Posterior vena cava (tissue), 2 donors: Measurements from ENCODE around the gene PLXDC2. TPM values are rescaled to one million over a fixed set of nuclear protein-coding genes. Genes with fewer than 3 reads are reported as not detected.
A peak's percentile ranks its signal among the peaks of the same experiment; 100 is the strongest.
"Not testable (repeated sequence)": the region's sequence is repeated elsewhere in the genome, so short reads cannot be mapped to it uniquely, and the experiment has no call there.

Source experiments
- DNase-seq: peaks from one replicate; pipeline ENCODE4 v3.0.0-alpha.2; 2020; ENCODE audit warnings: low spot score
- intact Hi-C, 2 donors: fragments of 100-400 bp; cut with DNase I; formaldehyde crosslinking; loops; one replicate each; pipeline versions ENCODE4 v1.14.1 to v1.14.2; 2022 to 2023
- total RNA-seq, 2 donors: library from RNA; stranded (reverse); fragmentation: NEBNext Ultra II Directional; extraction: Animal tissue kit (Norgen Biotek cat#: 25700); gene quantifications; one replicate each; pipeline ENCODE4 v1.2.1, GENCODE V29; 2021
- donor health status: DM: yes; HTN: yes; CAD: no.
- donor health status: DM: yes; HTN: yes; CAD: no.

Gene PLXDC2
- total RNA-seq, 2 donors from 2014 or later = 79.3 to 101 TPM

DNA sequence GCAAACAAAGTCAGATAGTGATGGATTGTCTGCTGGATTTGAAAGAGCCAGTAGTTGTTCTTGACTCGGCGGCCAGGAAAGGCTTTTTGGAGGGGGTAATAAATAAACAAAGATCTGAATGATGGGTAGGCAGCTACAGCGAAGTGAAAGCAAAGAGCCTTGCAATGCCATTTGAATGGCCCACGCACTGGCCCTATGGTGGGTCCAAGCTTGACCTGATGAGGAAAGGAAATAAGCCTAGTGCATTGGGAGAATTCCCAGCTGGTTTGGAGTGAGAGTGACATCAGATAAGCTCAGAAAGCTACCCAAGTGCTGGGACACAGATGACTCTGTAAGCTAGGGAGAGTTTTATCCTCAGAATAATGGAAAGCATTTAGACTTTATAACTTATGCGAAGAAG lies 365.2 kb downstream of the PLXDC2 start:
- DNase-seq = no peak
- intact Hi-C loops = no loop called here

DNA sequence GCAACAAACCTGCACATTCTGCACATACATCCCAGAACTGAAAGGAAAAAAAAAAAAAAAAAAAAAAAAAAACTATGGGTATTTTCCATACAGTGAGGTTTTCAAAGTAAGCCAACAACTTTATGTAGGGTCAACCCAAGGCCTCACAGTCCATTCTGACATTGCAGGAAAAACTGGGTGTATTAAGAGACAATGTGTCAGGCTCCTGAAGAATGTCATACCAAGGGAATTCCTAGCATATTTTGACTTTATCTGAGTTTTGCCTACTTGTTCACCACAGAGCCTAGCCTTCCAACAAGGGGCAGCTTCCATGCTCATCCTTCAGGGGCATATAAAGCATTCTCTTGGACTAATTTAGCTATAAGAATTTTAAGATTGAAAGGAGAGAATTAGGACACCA lies 368.9 kb downstream of the PLXDC2 start:
- intact Hi-C loops = no loop called here
- no peak for DNase-seq

DNA sequence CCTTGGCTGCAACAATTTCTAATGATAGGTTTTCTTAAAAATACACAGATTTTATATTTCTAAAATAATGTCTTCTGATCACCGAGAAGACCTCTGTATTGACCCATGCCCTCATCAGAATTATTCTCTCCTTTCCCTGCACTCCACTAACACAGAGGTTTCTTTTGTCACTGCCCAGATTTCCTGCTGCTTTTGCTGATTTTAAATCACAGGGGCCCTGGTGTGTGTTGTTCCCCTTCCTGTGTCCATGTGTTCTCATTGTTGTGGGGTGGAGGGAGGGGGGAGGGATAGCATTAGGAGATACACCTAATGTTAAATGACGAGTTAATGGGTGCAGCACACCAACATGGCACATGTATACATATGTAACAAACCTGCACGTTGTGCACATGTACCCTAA lies 375.2 kb downstream of the PLXDC2 start:
- DNase-seq, intact Hi-C loops: not testable (repeated sequence)

DNA sequence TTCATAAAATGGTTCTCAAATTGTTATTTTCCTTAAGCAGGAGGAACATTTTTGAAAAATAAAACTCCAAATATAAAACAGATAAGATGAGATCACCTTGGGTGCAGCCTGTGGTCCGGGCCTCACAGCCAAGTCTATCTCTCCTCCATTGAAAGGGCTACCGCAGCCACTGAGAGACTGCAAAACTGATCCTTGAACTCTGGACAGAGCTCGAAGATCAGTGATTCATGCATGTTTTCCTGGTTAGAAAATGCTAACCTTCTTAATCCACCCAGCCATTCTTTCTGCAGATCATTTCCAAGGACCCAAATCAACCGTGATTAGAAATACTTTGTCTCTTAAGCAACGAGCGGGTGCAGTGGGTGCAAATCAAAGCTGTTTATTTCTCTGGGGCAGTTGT lies 378.8 kb downstream of the PLXDC2 start:
- intact Hi-C loops = no loop called here
- peak; percentile 66 for DNase-seq

DNA sequence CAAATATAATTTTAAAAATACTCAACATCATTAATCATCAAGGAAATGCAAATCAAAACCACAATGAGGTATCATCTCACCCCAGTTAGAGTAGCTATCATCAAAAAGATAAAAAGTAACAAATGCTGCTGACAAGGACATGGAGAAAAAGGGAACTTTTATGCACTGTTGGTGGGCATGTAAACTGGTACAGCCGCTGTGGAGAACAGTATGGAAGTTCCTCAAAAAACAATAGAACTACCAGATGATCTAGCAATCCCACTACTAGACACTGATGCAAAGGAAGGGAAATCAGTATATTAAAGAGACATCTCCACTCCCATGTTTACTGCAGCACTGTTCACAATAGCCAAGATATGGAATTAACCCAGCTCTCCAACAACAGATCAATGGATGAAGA lies 384.5 kb downstream of the PLXDC2 start:
- DNase-seq = no peak
- intact Hi-C loops = no loop called here

DNA sequence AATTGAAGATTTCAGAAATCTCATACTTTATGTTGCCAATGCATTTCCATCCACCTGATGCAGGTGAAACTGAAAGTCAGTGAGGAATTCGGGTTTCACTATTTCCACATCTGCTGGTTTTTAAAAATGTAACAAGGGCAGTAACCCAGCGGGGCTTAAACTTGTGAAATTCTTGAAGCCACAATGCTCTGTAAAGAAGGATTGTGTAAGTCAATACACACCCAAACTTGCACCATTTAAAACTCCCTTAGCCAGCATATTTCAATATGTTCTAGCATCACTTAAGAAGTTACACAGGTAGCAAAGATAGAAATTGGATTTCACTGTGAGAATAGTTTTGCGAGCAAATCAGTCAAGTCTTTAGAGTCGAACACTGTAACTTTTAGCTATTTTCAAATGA lies 386.1 kb downstream of the PLXDC2 start:
- intact Hi-C loops = no loop called here
- DNase-seq = no peak

DNA sequence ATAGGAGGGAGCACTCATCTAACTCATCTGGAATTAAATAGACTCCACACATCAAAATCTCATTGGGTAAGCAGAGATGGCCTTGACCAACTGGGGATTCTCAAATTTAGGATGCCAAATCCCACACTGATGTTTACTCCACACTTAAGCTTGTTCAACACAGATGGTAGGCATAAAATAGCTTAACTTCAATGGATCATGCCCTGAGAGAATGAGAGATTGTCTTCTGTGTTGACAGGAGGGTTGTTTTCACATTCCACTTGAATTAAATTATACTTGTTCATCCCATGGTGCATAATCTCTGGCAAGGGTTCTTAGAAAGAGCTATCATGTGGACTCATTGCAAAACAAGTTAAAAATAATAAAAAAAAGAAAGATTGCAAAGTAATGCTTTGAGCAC lies 391.4 kb downstream of the PLXDC2 start:
- intact Hi-C loops = no loop called here
- DNase-seq = no peak

DNA sequence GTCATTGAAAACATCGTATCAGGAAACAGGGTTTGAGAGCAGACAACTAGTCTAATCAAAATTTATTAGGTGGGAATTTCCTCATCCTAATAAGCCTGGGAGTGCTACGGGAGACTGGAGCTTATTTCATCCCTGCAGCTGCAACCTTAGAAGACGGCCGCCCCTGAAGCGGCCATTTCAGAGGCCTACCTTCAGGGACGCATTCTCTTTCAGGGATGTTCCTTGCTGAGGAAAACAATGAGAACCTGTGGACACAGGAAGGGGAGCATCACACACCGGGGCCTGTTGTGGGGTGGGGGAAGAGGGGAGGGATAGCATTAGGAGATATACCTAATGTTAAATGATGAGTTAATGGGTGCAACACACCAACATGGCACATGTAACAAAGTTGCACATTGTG lies 392.9 kb downstream of the PLXDC2 start:
- intact Hi-C loops, DNase-seq: not testable (repeated sequence)

DNA sequence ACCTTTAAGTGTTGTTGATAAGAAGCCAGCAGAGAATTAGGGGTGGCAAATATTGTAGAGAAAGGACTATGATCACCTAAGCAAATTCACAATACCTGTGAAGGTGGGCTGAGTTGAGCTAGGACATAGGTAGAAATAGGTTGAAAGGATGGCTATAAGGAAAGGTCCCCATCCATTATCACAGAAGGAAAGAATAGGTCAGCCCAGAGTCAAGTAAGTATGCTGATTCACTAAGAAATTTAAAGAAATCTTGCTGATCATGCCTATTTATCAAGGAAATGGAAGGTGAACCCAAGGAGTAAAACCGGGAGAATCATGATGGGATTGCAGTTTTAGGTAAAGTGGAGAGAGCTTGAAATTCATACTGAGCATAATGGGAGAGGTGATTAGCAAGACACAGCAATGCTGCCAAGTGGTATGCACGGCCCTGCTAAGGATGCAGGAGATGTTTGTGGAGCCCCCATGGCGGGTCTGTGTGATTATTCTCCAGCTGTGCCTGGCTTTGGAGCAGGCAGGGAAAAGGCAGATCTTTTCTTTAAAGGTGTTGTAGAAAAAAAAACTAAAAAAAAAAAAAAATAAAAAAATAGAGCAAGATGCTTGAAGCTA lies 399.4 kb downstream of the PLXDC2 start:
- intact Hi-C loops = no loop called here
- DNase-seq = no peak

DNA sequence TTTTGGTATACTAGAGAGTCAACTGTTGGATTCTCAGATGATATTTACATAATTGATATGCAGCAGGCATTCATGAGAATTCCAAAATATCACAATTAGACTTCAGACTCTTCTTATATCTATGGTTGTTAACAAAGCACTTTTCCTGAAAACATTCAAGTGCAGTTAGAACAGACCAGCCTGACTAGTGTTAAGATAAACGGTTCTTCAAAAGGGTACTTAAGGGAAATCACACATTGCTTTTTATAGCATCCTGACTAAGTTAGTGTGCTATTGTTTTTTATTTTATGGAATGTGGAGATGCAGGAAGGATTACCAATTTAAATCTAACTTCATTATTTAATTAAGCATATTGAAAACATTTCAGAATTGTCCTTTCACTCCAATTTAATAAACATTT lies 405.1 kb downstream of the PLXDC2 start:
- DNase-seq = no peak
- intact Hi-C loops = no loop called here

DNA sequence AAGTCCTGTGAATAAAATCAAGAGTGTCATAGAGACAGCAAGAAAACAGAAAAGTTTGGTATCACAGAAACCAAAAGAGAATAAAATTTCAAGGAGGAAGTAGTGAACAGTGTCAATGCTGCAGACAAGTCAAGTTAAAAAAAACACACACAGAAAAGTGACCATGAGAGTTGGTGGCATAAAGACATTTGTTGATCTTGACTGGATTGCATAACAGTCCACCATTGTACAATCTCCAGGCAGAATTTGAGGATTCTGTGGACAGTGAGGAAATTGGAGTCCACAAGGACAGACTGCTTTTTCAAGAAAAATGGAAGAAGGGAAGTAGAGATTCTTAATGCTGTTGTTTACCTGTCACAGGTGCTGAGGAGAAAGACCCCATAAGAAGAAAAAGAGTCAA lies 412.5 kb downstream of the PLXDC2 start:
- no peak for DNase-seq
- intact Hi-C loops = no loop called here

DNA sequence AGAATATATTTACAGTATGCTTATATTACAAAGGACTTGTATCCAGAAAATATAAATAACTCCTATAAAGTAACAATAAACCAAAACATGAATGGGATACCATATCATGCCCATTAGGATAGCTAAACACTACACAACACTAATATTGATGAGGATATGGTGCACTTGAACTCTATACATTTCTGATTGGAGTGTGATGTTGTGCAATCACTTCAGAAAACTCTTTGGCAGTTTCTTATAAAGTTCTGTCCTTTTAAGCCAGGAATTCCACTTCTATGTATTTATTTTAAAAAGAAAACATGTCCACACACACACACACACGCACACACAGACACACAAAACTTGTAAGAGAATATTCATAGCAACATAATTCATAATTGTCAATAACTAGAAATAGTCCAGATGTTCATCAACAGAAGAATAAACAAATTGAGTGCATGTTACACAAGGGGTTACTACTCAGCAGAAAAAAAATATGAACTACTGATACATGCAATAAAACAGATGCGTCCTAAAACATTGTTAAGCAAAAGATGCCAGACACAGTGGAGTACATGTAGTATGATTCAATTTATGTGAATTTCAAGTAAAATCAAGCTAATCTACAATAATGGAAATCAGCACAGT lies 416.0 kb downstream of the PLXDC2 start:
- DNase-seq = no peak

DNA sequence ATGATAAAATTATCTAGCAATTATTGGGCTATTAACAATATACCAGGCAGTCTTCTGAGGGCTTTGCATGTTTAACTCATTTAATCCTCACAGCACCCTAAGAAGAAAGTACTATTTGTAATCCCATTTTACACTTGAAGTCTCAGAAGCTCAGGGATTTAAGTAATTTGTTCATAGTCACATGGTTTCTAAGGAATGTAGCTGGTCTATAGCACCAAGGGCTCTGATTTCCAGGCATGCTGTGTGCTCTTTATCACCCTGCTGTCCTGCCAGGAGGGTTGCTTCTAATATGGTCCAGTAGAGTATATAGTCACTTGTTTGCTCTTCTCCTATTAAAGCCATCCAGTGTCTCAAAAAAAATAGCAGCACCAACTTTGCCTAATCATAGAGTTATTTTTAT lies 417.2 kb downstream of the PLXDC2 start:
- intact Hi-C loops = no loop called here
- DNase-seq = no peak

More for the DNA sequence above, 416.0 kb downstream of the PLXDC2 start:
- intact Hi-C loops = no loop called here

DNA sequence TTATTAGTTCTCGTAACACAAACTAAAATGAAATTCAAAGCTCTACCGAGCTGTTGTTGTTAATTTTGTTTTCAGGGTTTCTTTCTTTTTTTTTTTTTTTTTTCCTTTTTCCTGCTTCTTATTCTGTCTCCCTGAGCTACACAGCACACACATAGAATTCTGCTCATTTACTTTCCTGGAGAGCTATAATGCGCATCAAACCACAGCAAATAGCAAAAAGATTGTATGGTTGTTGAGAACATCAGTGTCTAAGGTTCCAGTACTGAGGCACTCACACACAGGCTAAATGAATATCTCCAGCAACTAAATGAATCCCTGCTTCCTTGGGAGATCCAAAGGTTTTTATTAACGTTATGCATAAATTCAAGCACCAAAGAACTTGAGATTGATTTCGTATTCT lies 418.3 kb downstream of the PLXDC2 start:
- no peak for DNase-seq
- intact Hi-C loops = no loop called here

DNA sequence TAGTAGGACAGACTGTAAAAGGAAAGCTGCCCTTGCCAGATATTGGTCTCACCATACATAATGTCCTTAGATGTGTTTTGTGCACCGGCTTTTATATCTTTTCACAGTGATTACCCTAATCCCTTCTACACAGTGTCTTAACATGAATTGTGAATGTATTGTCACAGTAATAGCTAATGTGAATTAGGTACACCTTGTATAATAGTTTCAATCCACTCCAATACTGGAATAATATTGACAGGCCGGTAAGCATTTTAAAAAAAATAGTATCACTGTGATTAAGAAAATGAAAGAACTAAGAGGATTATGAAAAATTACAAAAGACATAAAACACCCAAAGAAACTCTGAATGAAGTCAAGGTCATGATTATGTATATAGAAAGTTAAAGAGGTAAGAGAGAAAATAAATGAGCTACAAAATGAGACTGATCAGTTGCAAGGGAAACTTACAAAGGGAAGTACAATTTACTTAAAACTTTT lies 420.9 kb downstream of the PLXDC2 start:
- DNase-seq = no peak
- intact Hi-C loops = no loop called here

DNA sequence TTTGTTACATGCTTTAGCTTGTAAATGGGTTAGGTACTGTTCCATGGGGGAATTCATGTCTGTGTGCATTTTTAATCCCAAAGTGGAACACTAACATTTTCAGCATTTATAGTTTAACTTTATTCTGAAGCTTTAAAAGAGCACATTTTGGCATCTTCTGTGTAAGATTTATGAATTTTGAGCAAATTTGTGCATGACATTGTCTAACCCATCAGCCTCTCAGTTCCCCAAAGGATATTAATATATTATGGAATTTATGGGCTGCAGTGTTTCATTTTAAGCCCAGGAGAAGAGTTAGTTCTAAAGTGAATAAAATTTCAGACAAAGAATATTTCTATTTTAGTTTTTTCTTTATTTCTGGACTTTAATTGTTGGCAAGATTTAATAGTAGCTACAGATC lies 421.4 kb downstream of the PLXDC2 start:
- DNase-seq = no peak
- intact Hi-C loops = no loop called here

DNA sequence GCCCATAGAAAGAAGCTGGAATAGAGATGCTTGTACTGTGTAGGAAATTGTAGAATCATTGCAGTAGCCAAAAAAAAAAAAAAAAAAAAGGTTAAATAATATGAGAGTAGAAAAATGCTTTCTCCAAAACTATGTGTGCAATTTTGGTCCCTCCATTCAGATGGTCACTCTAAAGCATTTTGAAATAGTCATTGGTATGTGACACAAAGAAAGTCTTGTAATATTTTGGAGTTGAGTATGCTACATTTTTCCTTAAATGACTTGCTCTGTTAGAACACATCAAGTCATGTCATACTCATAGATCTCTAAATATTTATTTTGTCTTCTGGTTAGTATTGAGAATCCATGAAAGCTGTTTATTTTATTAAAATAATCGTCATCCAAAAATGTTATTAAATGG lies 424.4 kb downstream of the PLXDC2 start:
- intact Hi-C loops = no loop called here
- DNase-seq = no peak

DNA sequence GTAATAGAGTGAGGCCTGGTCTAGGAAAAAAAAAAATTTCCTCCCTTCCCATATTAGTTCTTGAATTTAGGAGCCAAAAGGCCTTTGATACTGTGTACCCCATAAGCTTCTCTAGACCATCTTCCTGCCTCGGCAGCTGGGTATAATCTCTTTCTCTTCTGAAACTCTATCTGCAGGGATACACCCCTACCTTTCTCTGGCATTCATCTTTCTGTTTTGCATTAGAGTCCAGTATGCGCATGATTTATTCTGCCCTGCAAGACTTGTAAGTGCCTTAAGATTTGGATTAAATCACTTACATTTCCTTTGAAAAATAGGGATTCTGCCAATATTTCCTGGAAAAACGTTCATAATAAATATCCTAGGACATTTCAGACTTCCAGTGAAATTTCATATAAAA lies 431.2 kb downstream of the PLXDC2 start:
- intact Hi-C loops = no loop called here
- DNase-seq = no peak

DNA sequence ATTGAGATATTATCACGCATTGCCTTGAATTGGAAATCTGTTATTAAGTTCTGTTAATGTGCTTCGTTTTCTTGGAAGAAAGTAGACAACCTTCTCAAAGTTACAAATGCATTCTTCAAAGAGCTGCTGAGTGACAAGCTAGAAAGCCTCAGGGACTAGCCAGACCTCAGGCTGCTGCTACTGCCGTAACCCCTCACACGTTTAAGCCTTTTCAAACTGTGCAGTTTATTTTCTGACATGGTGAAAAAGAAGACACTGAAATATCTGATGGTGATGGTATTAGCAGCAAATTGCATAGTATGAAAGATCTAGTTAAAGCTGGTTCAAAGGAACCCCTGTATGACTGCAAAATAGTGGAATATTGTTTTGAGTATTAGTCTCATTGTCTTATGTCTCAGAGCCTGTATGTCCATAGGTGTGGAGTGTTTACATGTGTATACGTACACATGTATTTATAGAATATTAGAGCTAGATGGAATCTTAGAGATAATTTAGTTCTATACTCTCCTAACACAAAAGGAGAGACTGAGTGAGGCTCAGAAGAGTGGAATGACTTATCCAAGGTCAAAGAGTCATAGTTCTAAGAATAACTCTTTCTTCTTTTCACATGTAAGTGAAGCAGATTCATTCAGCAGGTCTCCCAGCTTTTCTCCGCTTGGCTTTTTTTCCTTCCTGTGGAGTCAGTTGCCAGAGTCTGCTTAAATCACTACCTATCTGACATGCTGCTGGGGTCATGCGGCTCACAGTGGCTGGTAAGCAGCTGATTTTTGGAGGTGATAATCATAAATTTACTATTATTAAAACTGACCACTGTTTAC lies 431.9 kb downstream of the PLXDC2 start:
- DNase-seq = no peak

DNA sequence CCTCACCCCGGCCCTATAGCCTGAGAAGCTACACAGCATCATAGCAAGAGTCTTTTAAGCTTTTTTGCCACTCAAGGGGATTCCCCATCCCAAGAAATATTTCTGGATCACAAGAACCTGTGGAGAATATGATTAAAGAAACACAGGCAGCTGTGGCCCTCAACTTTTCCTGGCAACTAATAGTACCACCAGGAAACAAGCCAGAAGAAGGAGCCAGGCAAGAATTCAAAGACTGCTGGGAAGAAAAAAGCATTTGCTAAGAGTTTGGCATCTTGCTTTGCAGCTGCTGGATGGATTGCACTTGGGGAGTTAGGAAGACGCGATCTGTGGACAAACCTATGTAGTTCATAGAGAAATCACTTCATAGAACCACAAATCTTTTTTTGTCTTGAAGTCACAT lies 437.8 kb downstream of the PLXDC2 start:
- DNase-seq = no peak
- intact Hi-C loops = no loop called here

More for the DNA sequence above, 431.9 kb downstream of the PLXDC2 start:
- intact Hi-C loops = no loop called here

DNA sequence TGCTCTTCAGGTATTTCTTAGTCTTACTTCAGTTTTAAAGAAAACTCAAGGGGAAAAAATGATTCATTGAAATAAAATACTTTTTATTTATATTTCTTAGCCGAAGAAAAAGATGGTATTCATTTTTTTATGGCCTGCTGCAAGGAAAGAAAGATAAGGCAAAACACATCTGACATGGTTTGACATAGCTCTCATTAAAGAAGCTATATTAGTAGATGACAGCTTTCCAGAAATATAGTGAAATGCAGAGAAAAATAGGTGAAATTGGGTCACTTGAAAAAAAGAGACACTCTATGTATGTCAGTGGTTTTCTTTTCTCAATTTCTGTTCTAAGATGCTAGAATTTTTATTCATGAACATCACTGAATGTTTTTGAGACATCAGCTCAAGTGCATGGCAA lies 438.3 kb downstream of the PLXDC2 start:
- intact Hi-C loops = no loop called here
- no peak for DNase-seq
